NCI-H774 (cell line): ENCODE measurements around the gene FBXO15.

Experiments used
- DNase-seq: peaks from one replicate; lab custom pipeline; 2025; lab: John Stamatoyannopoulos, UW

Gene FBXO15

GRCh38 chr18:74113711-74114110 is 33.9 kb downstream of the FBXO15 start:
- DNase-seq = no peak

- no peak for DNase-seq
Observed at GRCh38 chr18:74110976-74111375, 36.7 kb downstream of the FBXO15 start.

- no peak for DNase-seq
Observed at GRCh38 chr18:74110149-74110548, 37.5 kb downstream of the FBXO15 start.

GRCh38 chr18:74108460-74108859 is 39.2 kb downstream of the FBXO15 start:
- DNase-seq = no peak

- DNase-seq = no peak
Observed at GRCh38 chr18:74097803-74098202, 49.8 kb downstream of the FBXO15 start.

GRCh38 chr18:74092922-74093321 is 54.7 kb downstream of the FBXO15 start:
- no peak for DNase-seq

GRCh38 chr18:74084184-74084855 is 63.3 kb downstream of the FBXO15 start:
- DNase-seq = no peak

- no peak for DNase-seq
Observed at GRCh38 chr18:74083557-74083952, 64.1 kb downstream of the FBXO15 start.

- DNase-seq = no peak
Observed at GRCh38 chr18:74082742-74083556, 64.7 kb downstream of the FBXO15 start.

GRCh38 chr18:74081966-74082741 is 65.5 kb downstream of the FBXO15 start:
- peak; percentile 53 for DNase-seq

GRCh38 chr18:74078257-74078656 is 69.4 kb downstream of the FBXO15 start:
- DNase-seq = no peak

- no peak for DNase-seq
Observed at GRCh38 chr18:74074668-74075564, 72.7 kb downstream of the FBXO15 start.

GRCh38 chr18:74073957-74074667 is 73.5 kb downstream of the FBXO15 start:
- DNase-seq = no peak

GRCh38 chr18:74069178-74070050 is 78.2 kb downstream of the FBXO15 start:
- no peak for DNase-seq

- no peak for DNase-seq
Observed at GRCh38 chr18:74068296-74068695, 79.3 kb downstream of the FBXO15 start.

GRCh38 chr18:74066018-74066417 is 81.6 kb downstream of the FBXO15 start:
- no peak for DNase-seq

GRCh38 chr18:74065366-74065765 is 82.3 kb downstream of the FBXO15 start:
- no peak for DNase-seq

- peak; percentile 19 for DNase-seq
Observed at GRCh38 chr18:74064510-74064909, 83.1 kb downstream of the FBXO15 start.

GRCh38 chr18:74063557-74063956 is 84.1 kb downstream of the FBXO15 start:
- DNase-seq = peak; percentile 26

- no peak for DNase-seq
Observed at GRCh38 chr18:74063023-74063422, 84.6 kb downstream of the FBXO15 start.
